IMR-90 (cell line): ENCODE measurements around the gene TBATA.

Experiments used
- CEBPB ChIP-seq: IDR thresholded peaks from 2 replicates; pipeline ENCODE4 v1.6.1; 2012; ENCODE audit warnings: low read depth, low read length, improper control_type of control experiment
- MAFK ChIP-seq: IDR thresholded peaks from 2 replicates; pipeline ENCODE4 v1.6.1; 2012; ENCODE audit warnings: low read depth, low read length, improper control_type of control experiment
- POLR2A ChIP-seq: IDR thresholded peaks from 2 replicates; pipeline ENCODE4 v1.6.1; 2012; ENCODE audit warnings: mild to moderate bottlenecking, low read depth, low read length
- RAD21 ChIP-seq: IDR thresholded peaks from 2 replicates; pipeline ENCODE4 v1.6.1; 2012; ENCODE audit warnings: low read length, improper control_type of control experiment
- RCOR1 ChIP-seq: IDR thresholded peaks from 2 replicates; pipeline ENCODE4 v1.6.1; 2012; ENCODE audit warnings: mild to moderate bottlenecking, low read length, improper control_type of control experiment; ENCODE audit not compliant: insufficient replicate concordance
- RFX5 ChIP-seq: IDR thresholded peaks from 2 replicates; pipeline ENCODE4 v1.8.0; 2012; ENCODE audit warnings: low read depth, mild to moderate bottlenecking, low read length, moderate library complexity
- TF ChIP-seq, protein P1 (sequence below): conservative IDR thresholded peaks from 2 replicates; pipeline ENCODE4 v1.5.1; 2012; ENCODE audit warnings: mild to moderate bottlenecking, low read depth, low read length, improper control_type of control experiment
- TF ChIP-seq, protein P2 (sequence below): fragments of 150-350 bp; IDR thresholded peaks from 2 replicates; pipeline ENCODE4 v1.6.1; 2017; ENCODE audit warnings: mild to moderate bottlenecking, antibody characterized with exemption, low read length, low read depth
- TF ChIP-seq, protein P3 (sequence below): fragments of 150-350 bp; IDR thresholded peaks from 2 replicates; pipeline ENCODE4 v1.6.1; 2016; ENCODE audit warnings: low read depth, mild to moderate bottlenecking, low read length, moderate library complexity, borderline replicate concordance

DNA sequence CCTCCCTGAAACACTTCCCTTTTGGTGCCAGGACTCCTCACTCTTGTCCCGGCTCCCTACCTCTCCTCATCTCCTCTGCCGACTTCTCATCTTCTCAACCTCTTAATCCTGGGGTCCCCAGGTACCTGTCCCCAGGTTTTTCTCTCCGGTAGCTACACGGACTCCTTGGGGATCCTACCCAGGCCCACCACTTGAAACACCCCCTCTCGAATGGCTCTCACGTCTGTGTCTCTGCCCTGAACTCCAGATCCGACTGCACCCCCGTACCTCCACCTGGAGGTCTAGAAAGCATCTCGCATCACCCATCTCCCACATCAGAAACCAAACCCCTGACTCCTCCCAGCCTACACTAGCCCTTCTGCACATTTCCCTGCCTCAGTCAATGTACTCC, 4.8 kb downstream of the TBATA start:
- TF ChIP-seq, protein P1, sequence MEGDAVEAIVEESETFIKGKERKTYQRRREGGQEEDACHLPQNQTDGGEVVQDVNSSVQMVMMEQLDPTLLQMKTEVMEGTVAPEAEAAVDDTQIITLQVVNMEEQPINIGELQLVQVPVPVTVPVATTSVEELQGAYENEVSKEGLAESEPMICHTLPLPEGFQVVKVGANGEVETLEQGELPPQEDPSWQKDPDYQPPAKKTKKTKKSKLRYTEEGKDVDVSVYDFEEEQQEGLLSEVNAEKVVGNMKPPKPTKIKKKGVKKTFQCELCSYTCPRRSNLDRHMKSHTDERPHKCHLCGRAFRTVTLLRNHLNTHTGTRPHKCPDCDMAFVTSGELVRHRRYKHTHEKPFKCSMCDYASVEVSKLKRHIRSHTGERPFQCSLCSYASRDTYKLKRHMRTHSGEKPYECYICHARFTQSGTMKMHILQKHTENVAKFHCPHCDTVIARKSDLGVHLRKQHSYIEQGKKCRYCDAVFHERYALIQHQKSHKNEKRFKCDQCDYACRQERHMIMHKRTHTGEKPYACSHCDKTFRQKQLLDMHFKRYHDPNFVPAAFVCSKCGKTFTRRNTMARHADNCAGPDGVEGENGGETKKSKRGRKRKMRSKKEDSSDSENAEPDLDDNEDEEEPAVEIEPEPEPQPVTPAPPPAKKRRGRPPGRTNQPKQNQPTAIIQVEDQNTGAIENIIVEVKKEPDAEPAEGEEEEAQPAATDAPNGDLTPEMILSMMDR: no peak
- TF ChIP-seq, protein P2, sequence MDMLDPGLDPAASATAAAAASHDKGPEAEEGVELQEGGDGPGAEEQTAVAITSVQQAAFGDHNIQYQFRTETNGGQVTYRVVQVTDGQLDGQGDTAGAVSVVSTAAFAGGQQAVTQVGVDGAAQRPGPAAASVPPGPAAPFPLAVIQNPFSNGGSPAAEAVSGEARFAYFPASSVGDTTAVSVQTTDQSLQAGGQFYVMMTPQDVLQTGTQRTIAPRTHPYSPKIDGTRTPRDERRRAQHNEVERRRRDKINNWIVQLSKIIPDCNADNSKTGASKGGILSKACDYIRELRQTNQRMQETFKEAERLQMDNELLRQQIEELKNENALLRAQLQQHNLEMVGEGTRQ: no peak
- no peak for TF ChIP-seq POLR2A
- TF ChIP-seq RFX5: no peak
- no peak for TF ChIP-seq RAD21
- TF ChIP-seq, protein P3, sequence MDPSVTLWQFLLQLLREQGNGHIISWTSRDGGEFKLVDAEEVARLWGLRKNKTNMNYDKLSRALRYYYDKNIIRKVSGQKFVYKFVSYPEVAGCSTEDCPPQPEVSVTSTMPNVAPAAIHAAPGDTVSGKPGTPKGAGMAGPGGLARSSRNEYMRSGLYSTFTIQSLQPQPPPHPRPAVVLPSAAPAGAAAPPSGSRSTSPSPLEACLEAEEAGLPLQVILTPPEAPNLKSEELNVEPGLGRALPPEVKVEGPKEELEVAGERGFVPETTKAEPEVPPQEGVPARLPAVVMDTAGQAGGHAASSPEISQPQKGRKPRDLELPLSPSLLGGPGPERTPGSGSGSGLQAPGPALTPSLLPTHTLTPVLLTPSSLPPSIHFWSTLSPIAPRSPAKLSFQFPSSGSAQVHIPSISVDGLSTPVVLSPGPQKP: no peak
- TF ChIP-seq MAFK: no peak
- TF ChIP-seq CEBPB: no peak
- TF ChIP-seq RCOR1: no peak
